GM12875 (cell line): ENCODE data around the gene SRGAP1.
A peak's percentile ranks its signal among the peaks of the same experiment; 100 is the strongest.

Experiments
- H3K4me3 ChIP-seq: one replicate; pipeline ENCODE4 v1.5.1; 2011; ENCODE audit warnings: low read depth, low read length, control low read depth
- TF ChIP-seq, protein P1 (sequence below): IDR thresholded peaks from 2 replicates; pipeline ENCODE4 v1.5.1; 2011; ENCODE audit warnings: low read depth, mild to moderate bottlenecking, control low read depth, inconsistent platforms, low read length, moderate library complexity, borderline replicate concordance; ENCODE audit not compliant: insufficient read depth

SRGAP1 gene

DNA sequence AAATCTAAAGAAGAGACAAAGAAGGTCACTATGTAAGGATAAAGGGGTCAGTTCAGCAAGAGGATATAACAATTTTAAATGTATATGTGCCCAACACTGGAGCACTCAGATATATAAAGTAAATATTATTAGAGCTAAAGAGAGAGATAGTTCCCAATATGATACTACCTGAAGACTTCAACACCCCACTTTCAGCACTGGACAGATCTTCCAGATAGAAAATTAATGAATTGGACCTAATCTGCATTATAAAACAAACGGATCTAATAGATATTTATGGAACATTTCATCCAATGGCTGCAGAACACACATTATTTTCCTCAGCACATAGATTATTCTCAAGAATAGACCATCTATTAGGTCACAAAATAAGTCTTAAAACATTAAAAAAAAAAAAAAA lies 24.1 kb upstream of the SRGAP1 start:
- no peak overlapping the region for H3K4me3 ChIP-seq
- TF ChIP-seq, protein P1, sequence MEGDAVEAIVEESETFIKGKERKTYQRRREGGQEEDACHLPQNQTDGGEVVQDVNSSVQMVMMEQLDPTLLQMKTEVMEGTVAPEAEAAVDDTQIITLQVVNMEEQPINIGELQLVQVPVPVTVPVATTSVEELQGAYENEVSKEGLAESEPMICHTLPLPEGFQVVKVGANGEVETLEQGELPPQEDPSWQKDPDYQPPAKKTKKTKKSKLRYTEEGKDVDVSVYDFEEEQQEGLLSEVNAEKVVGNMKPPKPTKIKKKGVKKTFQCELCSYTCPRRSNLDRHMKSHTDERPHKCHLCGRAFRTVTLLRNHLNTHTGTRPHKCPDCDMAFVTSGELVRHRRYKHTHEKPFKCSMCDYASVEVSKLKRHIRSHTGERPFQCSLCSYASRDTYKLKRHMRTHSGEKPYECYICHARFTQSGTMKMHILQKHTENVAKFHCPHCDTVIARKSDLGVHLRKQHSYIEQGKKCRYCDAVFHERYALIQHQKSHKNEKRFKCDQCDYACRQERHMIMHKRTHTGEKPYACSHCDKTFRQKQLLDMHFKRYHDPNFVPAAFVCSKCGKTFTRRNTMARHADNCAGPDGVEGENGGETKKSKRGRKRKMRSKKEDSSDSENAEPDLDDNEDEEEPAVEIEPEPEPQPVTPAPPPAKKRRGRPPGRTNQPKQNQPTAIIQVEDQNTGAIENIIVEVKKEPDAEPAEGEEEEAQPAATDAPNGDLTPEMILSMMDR: no peak

DNA sequence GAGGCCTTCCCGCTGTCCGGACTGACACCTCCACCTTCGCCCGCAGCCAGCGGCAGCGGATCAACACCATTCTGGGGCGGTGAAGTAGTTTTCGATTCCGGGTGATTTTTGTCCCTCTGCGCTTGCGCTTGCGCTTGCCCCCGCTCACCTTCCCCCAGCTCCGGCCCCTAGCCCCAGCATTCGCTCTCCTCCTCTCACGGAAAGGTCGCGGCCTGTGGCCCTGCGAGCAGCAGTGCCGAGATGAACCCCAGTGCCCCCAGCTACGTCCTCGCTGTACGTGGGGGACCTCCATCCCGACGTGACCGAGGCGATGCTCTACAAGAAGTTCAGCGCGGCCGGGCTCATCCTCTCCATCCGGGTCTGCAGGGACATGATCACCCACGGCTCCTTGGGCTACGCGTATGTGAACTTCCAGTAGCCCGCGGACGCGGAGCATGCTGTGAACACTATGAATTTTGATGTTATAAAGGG lies 22.7 kb upstream of the SRGAP1 start:
- TF ChIP-seq, protein P1: no peak
- H3K4me3 ChIP-seq: no peak overlapping the region

DNA sequence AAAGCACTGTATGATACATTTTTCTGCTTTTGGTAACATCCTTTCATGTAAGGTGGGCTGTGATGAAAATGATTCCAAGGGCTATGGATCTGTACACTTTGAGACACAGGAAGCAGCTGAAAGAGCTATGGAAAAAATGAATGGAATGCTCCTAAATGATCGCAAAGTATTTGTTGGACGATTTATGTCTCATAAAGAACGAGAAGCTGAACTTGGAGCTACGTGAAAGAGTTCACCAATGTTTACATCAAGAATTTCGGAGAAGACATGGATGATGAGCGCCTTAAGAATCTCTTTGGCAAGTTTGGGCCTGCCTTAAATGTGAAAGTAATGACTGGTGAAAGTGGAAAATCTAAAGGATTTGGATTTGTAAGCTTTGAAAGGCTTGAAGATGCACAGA lies 22.1 kb upstream of the SRGAP1 start:
- H3K4me3 ChIP-seq: no peak overlapping the region
- TF ChIP-seq, protein P1: no peak

DNA sequence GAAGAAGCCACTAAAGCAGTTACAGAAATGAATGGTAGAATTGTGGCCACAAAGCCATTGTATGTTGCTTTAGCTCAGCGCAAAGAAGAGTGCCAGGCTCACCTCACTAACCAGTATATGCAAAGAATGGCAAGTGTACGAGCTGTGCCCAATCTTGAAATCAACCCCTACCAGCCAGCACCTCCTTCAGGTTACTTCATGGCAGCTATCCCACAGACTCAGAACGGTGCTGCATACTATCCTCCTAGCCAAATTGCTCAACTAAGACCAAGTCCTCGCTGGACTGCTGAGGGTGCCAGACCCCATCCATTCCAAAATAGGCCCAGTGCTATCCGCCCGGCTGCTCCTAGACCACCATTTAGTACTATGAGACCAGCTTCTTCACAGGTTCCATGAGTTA lies 21.5 kb upstream of the SRGAP1 start:
- no peak overlapping the region for H3K4me3 ChIP-seq
- TF ChIP-seq, protein P1: no peak

DNA sequence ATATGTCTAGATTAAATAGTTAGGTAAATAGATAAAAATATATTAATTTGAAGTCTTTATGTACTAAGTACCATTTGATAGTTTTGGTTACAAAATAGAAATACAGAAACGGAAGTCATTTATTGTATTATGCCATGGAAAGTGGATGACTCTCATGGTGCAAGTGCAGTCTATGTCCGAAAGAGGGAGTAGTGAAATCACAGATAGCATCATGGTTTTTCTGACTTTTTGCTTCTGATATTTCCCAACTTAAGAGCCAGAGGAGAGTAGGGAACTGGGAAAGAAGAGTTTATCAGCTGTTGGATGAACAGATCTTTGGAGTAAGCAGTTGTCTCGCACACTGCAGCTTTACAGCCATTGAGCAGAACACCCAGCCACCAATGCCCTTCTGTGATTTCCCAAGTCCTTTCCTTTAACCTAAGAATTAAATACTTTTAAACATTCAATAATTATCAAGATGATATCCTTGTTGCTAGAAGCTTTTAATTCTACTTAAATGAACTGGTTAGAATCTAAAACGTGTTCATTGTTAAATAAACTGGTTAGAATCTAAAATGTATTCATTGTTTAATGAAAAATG lies 18.4 kb upstream of the SRGAP1 start:
- TF ChIP-seq, protein P1: peak; percentile 57; the same call in 1 of the 2 replicates
- no peak overlapping the region for H3K4me3 ChIP-seq

DNA sequence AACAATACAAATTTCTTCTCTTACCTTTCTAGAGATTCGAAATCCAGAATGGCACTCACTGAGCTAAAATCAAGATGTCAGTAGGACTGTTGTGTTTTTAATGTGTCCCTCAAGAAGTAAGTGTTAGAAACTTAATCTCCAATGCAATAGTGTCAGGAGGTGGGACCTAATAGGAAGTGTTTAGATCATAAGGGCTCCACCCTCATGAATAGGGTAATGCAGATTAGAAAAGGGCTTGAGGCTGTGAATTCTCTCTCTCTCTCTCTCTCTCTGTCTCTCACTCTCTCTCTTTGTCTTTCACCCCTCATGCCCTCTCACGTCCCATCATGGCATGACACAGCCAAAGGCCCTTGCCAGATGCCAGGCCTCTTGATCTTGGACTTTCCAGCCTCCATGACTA lies 15.6 kb upstream of the SRGAP1 start:
- no peak overlapping the region for H3K4me3 ChIP-seq
- TF ChIP-seq, protein P1: no peak

DNA sequence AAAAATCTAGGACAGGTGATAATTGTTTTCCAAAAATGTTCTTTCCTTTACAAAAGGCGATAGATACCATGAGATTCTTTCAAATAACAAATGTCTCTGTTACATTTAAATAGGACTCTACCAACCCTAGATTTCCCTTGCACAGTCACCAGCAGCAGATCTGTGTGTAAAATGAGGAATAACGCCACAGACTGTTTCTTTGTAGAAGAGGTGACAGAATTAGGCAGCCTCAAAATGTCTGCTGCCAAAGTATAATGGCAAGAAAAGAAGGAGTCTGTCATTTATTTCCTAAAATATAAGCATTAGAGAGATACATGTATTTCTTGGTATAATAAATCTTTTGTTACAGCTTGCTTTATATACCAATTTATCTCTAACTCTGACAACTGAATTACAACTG lies 8.5 kb upstream of the SRGAP1 start:
- no peak overlapping the region for H3K4me3 ChIP-seq
- TF ChIP-seq, protein P1: no peak
